ENCODE results near the gene FAM236A.
"Not testable (repeated sequence)": the region's sequence is repeated elsewhere in the genome, so short reads cannot be mapped to it uniquely, and the experiment has no call there.

The FAM236A gene

GRCh38 chrX:72937906-72938305, at the start of gene FAM236A:
TSS of gene FAM236A (plus strand) at chrX:72938206. CDS start at chrX:72938263, 57 bp downstream.
- H3K27ac Mint-ChIP-seq, H3K4me3 Mint-ChIP-seq, H3K36me3 Mint-ChIP-seq, H3K4me1 Mint-ChIP-seq, H3K27me3 Mint-ChIP-seq, H3K9me3 Mint-ChIP-seq, ATAC-seq: not testable (repeated sequence)

GRCh38 chrX:72889740-72890139, 48.3 kb upstream of the FAM236A start:
- not testable (repeated sequence) for H3K27ac Mint-ChIP-seq, H3K4me1 Mint-ChIP-seq, H3K9me3 Mint-ChIP-seq, H3K36me3 Mint-ChIP-seq, H3K27me3 Mint-ChIP-seq, H3K4me3 Mint-ChIP-seq, ATAC-seq

DNA sequence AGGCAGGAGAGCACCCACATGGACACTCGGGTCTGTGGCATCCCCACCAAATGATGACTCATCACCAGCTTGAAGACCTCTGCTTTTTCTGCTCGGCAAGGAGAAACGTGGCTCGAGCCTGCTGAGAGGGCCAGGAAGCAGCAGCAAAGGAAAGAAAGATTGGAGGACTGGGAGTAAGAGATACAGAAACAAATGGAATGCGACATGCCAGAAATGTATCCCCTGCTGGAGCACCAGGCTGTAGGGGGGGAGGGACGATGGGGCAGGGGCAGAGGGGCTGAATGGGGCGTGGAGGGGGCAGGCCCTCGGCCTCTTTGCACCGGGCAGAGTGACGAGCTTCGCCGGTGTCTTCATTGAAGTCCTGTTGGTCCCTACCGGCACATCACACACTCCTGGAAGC, 25.7 kb upstream of the FAM236A start, which contains the start of gene FAM236C:
Gene FAM236C (plus strand): TSS at position 301 of the 400 bp plus-strand sequence. CDS start 100 bp downstream, outside the sequence.
- H3K27ac Mint-ChIP-seq, H3K27me3 Mint-ChIP-seq: not testable (repeated sequence)

GRCh38 chrX:72916096-72916495, 21.9 kb upstream of the FAM236A start:
- not testable (repeated sequence) for ATAC-seq

More for the DNA sequence above, 25.7 kb upstream of the FAM236A start, which contains the start of gene FAM236C:
- not testable (repeated sequence) for H3K4me3 Mint-ChIP-seq, ATAC-seq, H3K4me1 Mint-ChIP-seq, H3K36me3 Mint-ChIP-seq, H3K9me3 Mint-ChIP-seq

DNA sequence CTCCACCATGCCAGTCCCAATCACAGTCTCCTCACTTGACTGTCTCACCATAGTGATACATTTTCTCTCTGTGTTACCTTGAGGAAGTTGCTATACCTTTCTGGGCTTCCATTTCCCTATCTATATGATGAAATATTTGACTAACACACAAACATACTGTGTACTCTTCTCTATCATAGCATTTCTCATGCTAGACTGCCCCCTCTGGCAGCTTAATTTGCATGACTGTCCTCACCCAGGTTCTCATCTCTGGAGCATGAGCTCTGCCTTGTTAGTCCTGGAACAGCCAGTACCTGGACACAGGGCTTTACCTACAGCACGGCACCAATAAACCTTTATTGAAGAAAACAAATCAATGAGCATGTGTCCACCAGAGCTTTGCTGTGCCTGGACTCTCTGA, 5.7 kb upstream of the FAM236A start:
- not testable (repeated sequence) for H3K4me3 Mint-ChIP-seq, H3K27ac Mint-ChIP-seq

More at GRCh38 chrX:72916096-72916495, 21.9 kb upstream of the FAM236A start:
- H3K36me3 Mint-ChIP-seq, H3K27me3 Mint-ChIP-seq, H3K4me1 Mint-ChIP-seq, H3K9me3 Mint-ChIP-seq, H3K27ac Mint-ChIP-seq, H3K4me3 Mint-ChIP-seq: not testable (repeated sequence)

GRCh38 chrX:72936455-72936854, 1.6 kb upstream of the FAM236A start:
- H3K27ac Mint-ChIP-seq, H3K36me3 Mint-ChIP-seq, H3K27me3 Mint-ChIP-seq, H3K9me3 Mint-ChIP-seq, ATAC-seq, H3K4me1 Mint-ChIP-seq, H3K4me3 Mint-ChIP-seq: not testable (repeated sequence)

More for the DNA sequence above, 5.7 kb upstream of the FAM236A start:
- not testable (repeated sequence) for H3K4me1 Mint-ChIP-seq, H3K9me3 Mint-ChIP-seq, H3K27me3 Mint-ChIP-seq, ATAC-seq, H3K36me3 Mint-ChIP-seq

DNA sequence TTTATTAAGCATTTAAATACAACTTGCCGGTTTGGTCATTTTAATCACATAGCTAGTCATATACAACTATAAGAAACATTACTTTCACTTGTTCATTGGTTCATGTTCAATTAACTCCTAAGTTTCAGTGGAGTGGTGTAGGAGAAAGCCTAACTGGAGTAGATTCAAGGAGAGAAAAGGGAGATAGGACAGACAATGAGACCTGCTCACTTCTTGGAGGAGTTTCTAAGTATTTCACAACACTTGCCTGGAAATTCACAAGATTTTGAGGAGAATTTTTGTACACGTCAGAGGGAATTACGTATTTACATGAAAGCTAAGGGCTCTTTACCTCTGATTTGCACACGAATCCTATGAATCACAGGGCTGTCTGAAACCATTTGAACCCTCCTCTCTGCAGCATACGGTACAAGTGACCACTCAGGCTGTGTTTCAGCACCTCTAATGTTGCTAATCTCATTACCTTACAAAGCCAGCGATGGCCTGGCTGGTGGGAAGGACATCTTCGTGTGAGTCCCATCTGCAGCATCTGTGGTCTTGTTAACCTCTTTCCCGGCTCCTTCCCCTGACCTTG, 1.0 kb upstream of the FAM236A start:
- H3K27ac Mint-ChIP-seq, ATAC-seq, H3K9me3 Mint-ChIP-seq, H3K4me3 Mint-ChIP-seq, H3K27me3 Mint-ChIP-seq, H3K4me1 Mint-ChIP-seq, H3K36me3 Mint-ChIP-seq: not testable (repeated sequence)

DNA sequence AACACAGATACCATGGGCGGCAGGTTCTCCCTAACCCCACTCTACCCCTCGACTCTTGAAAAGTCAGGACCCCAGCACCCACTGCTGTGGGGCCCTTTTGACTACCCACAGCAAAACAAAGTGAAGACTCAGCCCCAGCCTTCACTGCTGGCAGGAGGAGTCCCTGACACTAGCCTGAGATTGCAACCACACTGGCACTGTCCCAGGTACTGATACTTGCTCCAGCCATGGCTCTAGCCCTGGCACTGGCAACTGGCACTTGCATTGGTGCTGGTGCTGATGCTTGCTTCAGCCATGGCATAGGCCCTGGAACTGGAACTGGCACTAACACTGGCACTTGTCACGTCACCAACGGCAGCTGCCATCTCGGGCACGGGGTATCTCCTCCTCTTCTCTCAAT, 4.3 kb downstream of the FAM236A start:
- not testable (repeated sequence) for H3K27me3 Mint-ChIP-seq, H3K27ac Mint-ChIP-seq, H3K4me1 Mint-ChIP-seq, H3K36me3 Mint-ChIP-seq, H3K9me3 Mint-ChIP-seq, ATAC-seq, H3K4me3 Mint-ChIP-seq

DNA sequence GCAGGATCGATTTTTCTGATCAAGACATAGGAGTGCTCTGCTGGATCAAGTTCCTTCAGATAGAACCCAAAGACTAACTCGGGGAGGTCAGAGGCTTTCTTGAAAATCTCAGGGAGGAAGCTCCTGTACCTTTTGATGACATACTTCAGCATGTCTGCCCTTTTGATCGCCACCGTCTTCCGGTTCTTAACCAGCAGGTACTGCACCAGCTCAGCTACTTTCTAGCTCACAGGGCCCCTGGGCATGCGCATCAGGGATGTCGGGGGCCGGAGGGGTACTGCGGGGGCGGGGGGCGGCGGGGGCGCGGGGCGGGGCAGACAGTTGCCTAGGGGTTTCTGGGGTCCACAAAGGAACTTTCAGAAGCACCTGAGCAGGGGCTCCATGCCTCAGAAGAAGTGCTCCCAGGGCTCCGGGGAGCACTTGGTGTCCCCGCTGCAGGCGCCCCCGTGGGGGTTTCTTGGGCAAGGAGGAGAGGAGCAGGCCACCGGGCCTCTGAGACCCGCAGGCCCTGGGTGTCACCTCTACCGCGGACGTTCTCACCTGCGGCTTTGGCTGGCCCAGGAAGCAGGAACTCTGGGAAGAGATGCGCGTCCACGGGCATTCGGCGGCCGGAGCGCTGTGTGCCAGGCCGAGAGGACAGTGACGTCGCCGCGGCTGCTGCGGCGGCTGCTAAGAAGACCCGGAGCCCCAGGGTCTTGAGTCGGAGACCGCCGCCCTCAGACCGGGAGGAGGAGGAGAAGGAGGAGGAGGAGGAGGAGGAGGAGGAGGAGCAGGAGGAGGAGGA, 5.2 kb downstream of the FAM236A start:
- H3K9me3 Mint-ChIP-seq, H3K27me3 Mint-ChIP-seq, H3K27ac Mint-ChIP-seq, H3K36me3 Mint-ChIP-seq, H3K4me1 Mint-ChIP-seq, H3K4me3 Mint-ChIP-seq: not testable (repeated sequence)
- peak; percentile 86 for ATAC-seq

GRCh38 chrX:72943819-72944169, 5.8 kb downstream of the FAM236A start, which contains the start of gene DMRTC1:
TSS of gene DMRTC1 (minus strand) at chrX:72943837. CDS start at chrX:72875694, 68,143 bp downstream.
- H3K4me1 Mint-ChIP-seq, H3K36me3 Mint-ChIP-seq, H3K9me3 Mint-ChIP-seq, H3K27ac Mint-ChIP-seq, H3K27me3 Mint-ChIP-seq, H3K4me3 Mint-ChIP-seq: not testable (repeated sequence)
- peak; percentile 92 for ATAC-seq

DNA sequence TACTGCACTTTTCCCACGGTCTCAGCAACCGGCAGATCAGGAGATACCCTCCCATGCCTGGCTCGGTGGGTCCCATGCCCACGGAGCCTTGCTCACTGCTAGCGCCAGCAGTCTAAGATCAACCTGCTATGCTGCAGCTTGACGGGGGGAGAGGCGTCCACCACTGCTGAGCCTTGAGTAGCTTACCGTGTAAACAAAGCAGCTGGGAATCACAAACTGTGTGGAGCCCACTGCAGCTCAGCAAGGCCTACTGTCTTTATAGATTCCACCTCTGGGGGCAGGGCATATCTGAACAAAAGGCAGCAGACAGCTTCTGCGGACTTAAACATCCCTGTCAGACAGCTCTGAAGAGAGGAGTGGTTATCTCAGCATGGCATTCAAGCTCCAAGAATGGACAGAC, 22.0 kb downstream of the FAM236A start:
- H3K4me3 Mint-ChIP-seq, H3K4me1 Mint-ChIP-seq, H3K27ac Mint-ChIP-seq, H3K36me3 Mint-ChIP-seq, ATAC-seq, H3K27me3 Mint-ChIP-seq, H3K9me3 Mint-ChIP-seq: not testable (repeated sequence)

DNA sequence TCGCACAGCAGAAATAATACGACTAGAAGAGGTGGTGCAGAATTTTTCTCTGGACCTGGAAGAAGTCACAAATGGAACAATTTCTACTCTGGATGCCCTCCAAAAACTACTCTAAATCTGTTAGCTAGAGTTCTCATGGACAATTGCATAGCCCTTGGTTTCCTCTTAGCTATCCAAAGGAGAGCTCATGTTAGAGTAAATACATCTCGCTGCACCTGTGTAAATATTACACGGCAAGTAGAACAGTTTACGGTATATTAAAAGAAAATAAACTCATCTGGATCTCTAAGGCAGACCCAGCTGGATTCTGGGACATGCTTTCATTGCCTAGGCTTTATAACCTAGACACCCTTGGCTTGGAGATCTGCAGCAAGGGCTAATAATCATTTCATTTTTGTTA, 33.9 kb downstream of the FAM236A start:
- not testable (repeated sequence) for H3K36me3 Mint-ChIP-seq, H3K9me3 Mint-ChIP-seq, ATAC-seq, H3K27me3 Mint-ChIP-seq, H3K27ac Mint-ChIP-seq, H3K4me3 Mint-ChIP-seq, H3K4me1 Mint-ChIP-seq

DNA sequence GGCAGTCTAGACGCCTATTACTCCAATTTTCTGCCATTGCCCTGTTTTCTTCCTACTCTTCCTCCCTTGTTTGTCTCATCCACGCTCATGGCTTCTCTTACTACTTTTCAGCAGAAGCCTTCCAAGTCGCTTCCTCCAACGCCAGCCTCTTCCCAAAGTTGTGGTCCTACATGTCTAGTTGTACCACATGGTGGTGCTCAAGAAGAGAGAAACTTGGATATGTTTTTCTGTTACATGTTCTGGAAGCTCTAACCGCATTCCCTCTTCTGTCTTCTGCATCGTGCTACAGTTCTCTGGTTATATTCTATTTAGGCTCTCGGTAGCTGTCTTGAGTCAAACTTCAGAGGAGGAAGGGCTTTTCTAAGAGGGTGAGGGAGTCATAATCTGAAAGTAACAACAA, 36.9 kb downstream of the FAM236A start:
- H3K9me3 Mint-ChIP-seq, H3K27me3 Mint-ChIP-seq, ATAC-seq, H3K36me3 Mint-ChIP-seq, H3K4me1 Mint-ChIP-seq, H3K27ac Mint-ChIP-seq, H3K4me3 Mint-ChIP-seq: not testable (repeated sequence)

GRCh38 chrX:72980894-72981469, 43.0 kb downstream of the FAM236A start:
- H3K4me3 Mint-ChIP-seq, H3K27ac Mint-ChIP-seq, H3K36me3 Mint-ChIP-seq, H3K9me3 Mint-ChIP-seq, H3K27me3 Mint-ChIP-seq, ATAC-seq, H3K4me1 Mint-ChIP-seq: not testable (repeated sequence)

All from stimulated activated memory B cell treated with anti-CD40 and anti-IgM and Interleukin-4, amounts not matched to agents 10 μg/mL and 1 μg/mL and 100 μg/mL, for 72 hours (primary cell).